Measurements from ENCODE around the gene ARHGAP10.

Gene ARHGAP10

DNA sequence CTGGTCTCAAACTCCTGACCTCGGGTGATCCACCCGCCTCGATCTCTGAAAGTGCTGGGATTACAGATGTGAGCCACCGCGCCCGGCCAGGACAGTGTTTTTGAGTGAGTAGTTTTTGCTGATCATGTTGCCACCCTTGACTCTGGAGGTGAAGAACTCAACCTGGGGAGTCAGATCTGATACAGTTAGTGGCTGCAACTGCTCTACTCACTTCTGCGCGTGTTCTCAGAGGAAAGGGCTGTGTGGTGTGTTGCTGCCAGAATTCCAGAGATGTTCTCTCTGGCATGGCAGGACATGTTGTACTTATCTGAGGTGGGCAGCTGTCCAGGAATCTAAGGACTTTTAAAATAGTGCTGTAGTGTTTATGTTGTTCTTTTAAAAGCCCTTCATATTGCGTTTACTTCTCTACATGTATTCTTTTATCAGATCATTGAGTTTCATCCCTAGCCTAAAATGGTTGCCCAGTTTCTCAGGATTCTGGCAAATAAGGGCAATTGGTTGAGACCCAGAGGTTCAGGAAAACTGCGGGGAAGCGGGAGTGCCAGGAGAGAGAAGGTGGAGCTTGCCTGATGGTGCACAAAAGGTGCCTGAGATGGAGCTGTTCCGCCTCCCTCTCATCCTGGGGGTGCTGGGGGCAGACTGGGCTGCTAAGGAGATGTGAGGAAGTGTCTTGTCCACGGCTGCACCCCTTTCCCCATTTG, 97.7 kb downstream of the ARHGAP10 start:
- no peak for DNase-seq

DNA sequence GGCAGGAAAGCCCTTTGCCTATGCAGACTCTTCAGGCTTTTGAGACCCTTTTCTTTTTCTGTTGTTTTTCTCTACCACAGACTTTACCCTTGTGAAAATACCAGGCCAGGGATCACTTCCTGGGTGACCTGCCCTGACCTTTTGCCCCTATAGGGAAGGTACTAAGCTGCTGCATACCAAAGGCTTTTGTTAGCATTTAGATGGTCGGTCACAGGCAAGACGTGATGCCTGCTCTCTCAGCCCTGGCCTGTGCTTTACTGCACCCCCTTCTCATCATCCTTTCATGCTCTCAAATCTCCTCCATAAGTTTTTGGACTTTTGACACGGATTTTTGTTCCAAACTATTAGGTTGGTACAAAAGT, 98.2 kb downstream of the ARHGAP10 start:
- no peak for DNase-seq

DNA sequence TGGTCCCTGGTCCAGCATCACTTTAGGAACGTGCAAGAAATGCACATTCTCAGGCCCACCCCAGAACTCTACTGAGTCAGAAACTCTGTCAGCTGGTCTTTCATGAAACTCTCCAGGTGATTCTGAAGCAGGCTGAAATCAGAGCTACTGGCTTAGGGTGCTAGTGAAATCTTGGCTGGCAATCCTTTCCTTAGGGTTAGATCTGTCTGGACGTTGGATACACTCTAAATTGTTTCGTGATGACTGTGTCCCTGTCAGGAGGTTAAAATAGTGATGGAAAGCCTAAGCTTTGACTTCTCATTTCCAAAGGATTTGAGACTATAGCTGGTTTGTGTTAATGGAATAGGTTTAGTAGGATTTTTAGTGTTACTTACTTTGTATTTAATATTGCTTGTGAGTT, 99.1 kb downstream of the ARHGAP10 start:
- DNase-seq, result no peak

DNA sequence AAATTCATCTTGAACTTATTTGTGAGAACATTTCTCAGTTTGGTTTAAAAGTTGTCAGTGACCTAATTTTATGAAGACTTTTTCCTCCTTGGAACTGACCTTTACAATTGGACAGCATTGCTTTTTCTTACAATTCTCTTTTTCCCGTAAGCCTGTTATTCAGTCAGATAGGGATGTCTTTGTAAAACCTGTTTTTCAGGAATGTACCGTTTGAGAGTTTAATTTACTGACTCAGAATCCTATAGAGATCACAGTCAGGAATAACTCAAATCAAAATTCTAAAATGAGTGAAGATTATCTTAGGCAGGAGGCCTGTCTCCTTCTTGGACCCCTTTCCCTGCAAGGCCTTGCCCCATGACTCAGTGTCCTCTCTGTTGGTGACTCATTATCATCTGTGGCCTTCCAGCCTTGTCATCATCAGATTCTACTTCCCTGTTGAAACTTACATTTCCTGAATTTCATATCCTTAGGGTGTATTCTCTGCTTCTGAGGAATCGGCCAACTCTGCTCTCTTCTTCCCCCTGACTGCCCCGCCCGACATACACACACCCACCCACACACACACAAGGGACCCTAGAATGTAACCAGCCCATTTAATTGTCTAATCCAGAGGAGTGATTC, 99.8 kb downstream of the ARHGAP10 start:
- DNase-seq, result no peak

DNA sequence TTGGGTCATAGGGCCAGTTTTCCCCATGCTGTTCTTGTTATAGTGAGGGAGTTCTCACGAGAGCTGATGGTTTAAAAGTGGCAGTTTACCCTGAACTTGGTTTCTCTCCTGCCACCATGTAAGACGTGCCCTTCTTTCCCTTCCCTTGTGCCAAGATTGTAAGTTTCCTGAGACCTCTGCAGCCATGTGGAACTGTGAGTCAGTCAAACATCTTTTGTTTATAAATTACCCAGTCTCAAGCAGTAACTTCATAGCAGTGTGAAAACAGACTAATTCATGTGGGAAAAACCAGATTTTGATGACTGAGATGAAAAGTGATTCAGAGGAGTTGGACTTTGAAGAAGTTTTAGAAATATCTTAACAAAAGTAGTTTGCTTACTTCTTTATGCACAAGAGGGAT, 101.4 kb downstream of the ARHGAP10 start:
- DNase-seq, result no peak

DNA sequence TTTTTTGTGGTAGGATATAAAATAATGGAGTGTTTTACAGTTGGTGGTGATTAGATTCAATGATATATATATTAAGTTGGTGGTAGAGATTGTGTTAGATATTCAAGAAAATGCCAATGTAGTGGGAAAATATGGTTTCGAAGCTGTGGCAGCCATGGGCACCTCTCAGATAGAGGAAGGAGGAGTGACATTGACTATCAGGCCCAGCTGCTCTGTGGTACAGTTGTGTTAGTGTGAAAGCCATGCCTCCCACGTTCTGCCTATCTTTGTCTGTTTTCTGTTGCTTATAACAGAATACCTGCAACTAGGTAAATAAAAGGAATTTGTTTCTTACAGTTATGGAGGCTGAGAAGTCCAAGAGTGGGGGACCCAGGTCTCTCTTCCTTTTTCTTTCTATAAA, 101.9 kb downstream of the ARHGAP10 start:
- no peak for DNase-seq

DNA sequence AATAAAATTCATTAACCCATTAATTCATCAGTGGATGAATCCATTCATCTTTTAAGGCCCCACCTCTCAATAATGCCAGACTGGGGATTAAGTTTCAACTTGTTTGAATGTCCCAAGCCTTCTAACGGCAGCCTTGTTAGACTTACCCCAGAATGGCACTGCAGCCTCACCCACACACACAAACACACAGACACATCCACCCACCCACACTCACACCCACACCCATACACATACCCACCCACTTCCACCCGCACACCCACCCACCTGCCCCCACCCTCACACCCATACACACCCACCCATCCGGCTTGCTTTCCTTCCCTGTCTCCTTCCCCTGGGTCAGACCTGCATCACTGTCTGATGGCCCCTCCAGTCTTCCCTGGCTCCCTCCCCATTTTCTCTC, 102.6 kb downstream of the ARHGAP10 start:
- DNase-seq, result no peak

DNA sequence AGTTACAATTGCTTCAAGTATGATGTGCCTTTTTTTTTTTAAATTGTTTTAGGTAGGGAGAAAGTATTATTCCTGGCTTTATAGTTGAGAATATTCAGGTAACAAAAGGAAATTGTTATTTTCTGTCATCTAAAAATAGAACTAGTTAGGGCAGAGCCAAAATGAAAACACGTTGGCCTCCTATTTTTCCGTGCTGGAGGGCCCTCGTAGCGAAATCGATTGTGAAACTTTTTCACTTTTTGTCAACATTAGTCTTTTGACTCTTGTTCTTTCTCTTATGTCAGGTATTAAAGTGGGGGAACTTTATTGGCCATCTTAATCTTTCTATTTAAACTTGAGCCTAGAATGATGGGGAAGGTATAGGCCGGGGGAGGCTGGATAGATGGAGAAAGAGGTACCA, 104.9 kb downstream of the ARHGAP10 start:
- DNase-seq, result no peak

DNA sequence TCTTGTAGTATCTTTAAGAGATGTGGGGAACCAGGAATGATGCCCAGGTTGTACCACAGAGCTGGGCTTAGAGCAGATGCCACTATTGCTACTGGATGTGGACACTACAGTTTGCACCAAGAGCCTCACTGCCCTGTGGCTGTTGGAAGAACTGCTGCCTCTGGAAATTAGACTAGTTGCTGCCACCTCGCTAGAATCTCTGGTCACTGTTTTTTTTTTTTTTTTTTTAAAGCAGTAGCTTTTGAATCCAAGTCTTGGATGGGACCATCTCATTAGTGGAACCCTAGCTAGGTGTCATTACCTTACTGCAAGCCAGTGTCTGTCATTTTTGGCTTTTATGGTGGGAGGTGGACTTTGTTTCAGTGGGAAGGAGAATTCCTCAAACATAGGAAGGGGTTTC, 105.5 kb downstream of the ARHGAP10 start:
- no peak for DNase-seq

DNA sequence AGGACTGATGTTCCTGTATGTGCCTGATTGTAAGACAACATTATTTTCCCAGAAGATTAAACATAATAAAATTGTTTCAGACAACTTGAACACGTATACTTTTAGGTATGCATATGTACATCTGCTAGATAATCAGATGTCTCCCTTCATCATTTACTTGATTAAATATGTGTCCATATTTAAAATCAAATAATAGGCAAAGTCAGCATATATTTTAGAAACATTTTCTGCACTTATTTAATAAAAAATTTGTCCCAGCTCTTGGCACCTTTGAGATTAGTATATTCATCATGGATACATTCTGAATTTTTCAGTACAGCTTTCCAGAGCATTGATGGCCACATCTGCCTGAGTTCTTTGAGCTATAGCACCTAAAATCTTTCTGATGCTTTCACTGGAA, 106.0 kb downstream of the ARHGAP10 start:
- DNase-seq, result no peak

DNA sequence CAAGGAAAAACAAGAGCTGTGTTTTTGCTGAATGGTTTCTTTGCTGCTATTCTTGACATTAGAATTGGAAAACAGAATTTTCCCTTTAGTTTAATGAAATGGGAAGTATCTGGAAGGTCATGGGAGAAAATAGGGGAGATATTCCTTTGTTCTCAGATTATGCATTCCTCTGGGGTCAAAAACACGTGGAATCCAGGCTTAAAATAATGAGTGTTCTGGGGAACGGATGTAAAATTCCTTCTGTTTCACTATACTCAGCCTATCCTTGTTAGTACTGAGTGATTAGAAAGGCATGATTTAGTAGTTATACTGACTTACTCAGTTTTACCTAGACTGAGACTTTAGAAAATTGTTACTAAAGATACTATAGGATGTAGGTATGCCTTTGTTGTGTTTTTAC, 107.3 kb downstream of the ARHGAP10 start:
- DNase-seq, result no peak

DNA sequence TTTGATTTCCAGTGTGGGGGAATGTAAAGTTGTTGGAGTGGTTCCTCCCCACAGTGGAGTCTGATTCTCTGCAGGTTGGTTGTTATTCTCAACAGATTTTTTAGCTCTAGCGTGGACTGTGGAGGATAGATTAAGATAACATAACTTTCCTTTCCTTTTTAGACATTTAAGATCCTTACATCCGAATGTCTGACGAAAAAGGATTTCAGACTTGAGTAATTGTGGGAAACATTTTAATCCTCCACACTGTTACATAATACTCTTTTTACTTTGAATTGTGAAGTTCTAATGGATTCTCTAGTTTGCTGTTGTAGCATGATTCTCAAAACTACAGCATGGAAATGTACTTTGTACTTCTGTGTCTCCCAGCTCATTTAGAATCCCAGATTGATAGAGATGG, 107.8 kb downstream of the ARHGAP10 start:
- DNase-seq, result no peak

DNA sequence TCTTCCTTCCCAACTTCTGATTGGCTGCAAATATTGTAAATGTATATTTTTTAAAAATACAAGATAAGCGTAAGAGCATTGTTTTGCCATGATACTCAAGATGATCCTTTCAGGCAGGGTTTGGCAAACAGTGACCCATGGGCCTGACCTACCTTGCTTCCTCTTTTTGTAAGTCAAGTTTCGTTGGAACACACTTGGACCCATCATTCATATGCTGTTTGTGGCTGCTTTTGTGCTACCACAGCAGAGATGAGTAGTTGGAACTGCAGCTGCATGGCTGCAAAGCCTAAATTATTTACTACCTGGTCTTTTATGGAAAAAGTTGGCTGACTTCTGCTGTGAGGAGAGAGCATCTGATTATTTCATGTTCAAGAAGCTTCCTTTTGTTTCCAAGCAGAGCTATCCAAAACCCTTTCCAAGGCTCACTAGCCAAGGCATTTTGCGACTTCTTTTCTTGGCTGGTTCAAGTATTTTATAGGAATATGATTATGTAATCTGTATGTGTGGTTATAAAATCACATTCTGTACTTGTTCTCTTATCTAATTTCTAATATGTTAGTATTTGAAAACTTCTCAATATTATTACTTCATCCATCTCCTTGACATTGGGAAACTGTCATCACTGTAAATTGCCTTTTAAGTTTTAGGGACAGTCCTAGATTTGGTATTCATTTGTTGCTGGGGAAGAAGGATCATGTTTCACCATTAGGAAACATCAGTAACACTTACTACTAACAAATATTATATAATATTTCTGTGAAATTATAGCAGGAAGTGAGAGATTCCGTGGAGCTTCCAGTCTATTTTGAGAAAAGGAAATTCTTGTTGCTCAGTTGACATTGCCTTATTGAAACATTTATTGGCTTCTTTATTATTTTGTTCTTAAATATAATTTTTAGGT, 109.2 kb downstream of the ARHGAP10 start:
- DNase-seq, result no peak

DNA sequence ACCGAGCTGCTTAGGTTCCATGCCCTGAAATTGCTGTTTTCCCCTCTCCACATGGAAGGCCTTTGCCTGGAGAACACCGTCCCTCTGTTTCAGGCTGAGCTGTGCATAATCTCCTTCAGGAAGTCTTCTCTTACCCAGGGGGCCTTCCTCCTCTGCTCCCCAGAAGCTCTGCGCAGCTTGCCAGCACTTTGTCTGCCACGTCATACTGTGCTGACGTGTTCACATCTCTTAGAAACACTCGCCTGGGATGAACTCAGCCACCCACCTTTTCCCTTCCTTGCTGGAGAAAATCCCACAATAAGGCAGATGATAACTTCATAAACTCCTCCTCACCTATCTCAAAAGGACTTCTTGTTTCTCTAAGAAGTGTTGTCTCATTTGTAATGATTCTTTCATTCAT, 110.7 kb downstream of the ARHGAP10 start:
- DNase-seq, result no peak

DNA sequence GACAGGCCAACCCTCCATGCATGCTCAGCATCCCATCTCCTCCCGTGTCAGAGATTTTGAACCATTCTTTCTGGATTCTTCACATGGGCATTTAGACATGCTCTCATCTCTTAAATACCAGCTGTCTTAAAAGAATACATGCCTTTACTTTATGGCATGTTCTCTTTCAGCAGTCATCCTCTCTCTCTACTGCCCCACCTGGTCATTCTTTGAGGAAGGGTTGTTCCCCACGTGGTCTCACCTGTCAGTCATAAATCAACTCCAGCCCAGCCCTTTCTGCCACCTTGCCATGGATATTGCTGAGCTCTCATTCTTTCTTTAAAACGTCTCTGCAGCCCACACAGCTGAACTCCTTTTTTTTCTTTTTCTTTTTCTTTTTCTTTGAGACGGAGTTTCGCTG, 111.3 kb downstream of the ARHGAP10 start:
- no peak for DNase-seq

DNA sequence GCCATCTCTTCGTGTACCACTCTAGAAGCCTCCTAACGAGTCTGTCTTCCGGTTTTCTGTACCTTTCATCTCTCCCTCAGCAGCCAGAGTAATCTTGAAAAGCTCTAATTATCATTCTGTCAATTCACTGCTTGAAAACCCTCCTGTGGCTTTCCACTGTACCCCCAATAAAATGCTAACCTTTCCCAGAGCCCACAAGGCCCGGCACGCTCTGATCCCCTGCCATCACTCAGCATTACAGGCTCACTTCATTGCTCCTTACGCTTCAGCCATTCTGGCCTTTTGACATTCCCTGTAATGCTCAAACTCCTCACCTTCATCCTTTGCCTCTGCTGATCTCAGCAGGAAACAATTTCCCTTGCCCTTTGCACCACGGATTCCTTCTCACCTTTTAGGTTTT, 112.9 kb downstream of the ARHGAP10 start:
- DNase-seq, result no peak

DNA sequence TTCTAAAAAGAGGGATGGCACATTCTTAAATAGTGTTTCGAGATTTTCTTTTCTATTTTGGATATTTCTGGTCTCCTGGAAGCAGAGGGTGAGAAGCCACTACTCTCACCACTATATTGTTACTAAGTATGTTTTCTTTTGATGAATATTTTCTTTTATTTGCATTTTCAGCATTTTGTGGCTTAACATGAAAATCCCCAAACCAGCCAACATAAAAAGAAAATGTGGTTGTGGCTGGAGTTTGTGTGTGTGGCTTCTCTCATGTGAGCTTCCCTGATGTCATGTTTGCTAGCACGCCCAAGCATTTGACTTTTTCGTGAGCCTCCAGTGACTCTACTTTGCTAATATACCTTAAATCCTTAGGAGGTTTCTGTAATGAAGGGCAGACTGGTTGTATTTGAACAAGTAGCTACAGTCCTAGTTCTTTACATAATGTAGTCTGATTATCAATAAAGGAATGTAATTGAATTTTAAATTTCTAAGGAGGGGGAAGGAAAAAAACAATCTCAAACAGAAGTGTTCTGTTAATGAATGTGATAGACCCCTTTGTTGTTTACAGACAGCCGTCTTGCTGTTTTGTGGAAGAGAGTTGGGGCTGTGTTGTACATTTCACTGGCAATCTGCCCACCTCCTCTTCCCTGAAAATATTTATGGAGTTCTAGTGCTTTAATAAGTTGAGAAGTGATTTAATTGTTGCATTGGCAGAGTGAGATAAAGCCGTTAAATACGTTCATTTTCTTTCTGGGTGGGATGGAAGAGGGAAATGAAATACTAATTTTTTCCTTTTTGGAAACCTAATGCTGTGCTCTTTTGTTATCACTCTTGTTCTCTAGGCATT, 114.6 kb downstream of the ARHGAP10 start:
- DNase-seq, result no peak

DNA sequence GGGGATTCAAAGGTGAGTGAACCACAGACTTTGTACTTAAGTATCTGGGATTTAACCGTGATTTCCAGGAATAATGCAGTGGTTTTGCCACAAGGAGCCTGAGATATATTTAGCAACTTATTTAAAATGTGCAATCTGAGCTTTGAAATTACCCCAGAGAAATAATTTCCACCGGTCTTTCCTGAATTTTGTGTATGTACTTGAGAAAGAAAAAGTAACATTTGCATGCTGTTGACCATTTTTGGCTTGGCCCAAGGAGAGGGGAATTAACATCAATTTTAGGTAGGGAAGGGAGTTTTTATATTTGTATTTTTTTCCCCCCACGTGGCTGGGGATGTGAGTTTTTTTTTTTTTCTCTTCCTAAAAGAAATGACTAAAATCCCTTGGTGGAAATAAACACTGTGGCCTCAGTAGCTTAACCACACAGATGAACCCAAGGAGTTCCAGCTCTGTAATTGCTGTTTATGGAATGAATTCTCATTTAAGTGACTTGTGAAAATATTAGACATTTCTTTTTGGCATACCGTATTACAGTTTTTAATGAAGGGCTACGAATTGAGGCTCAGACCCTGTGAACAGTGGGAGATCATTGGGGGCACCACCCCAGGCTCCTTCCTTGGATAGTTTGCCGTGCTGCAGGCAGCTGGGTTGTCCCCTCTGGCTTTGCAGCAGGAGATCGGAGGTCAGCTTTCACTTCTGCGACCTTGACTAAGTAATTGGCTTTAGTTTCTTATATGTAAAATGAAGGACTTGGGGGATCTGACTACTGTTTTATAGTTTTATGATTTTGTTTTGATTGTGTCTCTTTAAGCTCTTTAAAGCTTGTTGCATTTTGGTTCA, 116.1 kb downstream of the ARHGAP10 start:
- no peak for DNase-seq

DNA sequence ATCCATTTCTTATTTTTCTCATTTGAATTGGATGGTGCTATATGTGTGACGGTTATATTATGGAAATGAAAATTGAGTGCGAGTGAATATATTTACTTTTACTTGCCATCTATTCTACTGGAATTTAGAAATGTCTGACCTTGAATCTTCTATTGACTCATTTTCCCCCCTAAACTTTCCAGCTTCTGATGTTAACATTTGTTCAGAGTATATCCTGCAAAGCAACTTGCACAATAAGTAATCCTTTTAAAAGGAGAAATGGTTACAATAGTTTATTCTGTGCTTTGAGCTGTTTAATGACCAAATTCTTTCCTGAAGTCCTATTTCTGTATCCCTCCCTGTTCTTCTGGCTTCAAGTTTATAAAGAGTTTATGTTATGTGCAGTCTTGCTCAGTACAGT, 116.7 kb downstream of the ARHGAP10 start:
- DNase-seq, result no peak

DNA sequence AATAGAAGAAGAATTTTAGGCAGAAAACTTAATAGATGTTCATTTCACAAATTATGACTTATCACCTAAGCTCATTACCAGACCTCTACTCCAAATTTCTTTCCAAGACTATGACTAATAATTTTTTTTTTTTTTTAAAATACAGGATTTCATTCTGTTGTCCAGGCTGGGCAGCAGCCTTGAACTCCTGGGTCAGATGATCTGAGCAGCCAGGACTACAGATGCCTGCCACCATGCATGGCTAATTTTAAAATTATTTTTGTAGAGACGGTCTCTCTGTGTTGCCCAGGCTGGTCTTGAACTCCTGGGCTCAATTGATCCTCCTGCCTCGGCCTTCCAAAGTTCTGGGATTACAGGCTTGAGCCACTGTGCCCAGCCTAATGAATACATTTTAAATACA, 119.2 kb downstream of the ARHGAP10 start:
- DNase-seq, result no peak

DNA sequence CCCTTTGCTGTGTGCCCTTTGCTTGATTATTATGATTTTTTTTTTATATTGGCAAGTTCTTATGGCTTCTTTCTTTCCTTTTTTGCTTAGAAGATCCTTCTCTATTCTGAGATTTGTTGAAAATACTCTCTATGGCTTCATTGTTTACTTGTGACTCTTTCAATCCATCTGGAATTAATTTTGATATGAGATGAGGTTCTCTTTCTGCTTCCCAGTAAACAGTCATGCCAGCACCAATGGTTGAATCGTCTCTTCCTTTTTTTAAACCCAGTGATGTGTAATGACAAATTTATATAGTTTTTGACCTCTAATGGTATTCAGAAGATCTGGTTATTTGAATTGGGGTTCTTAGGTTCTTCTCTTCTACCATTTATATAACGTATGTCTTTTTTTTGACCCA, 121.8 kb downstream of the ARHGAP10 start:
- DNase-seq, result no peak

DNA sequence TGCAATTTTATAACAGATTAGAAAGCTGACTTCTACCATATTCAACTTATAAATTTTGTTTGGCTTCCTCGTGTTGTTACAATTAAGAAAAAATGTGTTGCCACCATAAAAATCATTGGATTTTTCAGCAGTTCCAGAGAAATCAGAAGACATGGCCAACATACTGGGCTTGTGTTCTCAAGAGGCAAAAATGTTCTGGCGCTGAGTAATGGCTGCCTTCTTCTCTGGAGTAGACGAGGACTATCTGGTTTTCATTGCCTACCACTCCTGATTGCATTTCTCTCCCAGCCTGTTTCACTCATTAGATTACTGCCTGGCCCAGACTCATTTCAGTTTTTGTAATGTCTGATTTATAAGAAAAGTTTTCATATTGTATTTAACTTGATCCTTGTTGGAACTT, 122.3 kb downstream of the ARHGAP10 start:
- no peak for DNase-seq

Data from NCI-H1417 treated with DMSO at 0.1 percent for 48 hours (cell line).